ENCODE data around the gene HLA-DPB1.
"Not testable (repeated sequence)": the region's sequence is repeated elsewhere in the genome, so short reads cannot be mapped to it uniquely, and the experiment has no call there.

Gene HLA-DPB1

DNA sequence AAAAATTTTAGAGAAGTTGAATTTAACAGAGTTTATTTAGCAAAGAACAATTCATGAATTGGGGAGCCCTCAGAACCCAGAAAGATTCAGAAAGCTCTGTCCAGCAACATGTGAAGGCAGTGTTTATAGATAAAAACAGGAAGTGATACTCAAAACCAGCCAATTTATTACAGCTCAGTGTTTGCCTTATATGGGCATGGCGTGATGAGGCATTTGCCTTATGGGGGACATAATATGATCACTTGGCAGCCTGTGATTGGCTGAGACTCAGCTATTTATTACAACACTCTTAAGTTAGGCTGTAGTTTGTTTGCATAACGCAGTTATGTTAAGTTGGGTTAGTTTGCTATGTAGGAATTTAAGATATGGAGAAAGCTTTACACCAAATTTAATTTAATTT lies 13.8 kb upstream of the HLA-DPB1 start:
- DNase-seq (ENCODE audit: low spot score in 2 of 2) (peak in 1 of 2 donors; percentile 34), ATAC-seq (ENCODE audit: low read depth) (peak; percentile 76)
- Mint-ChIP-seq H3K4me3 (peak overlapping the region; percentile 43), H3K36me3 (peaks cover 36% of the 10 kb centered on the region), H3K4me1 (peaks cover 31% of the 10 kb centered on the region), H3K27me3 (no peaks in the 10 kb centered on the region), H3K9me3 (peaks cover 8% of the 10 kb centered on the region), H3K27ac (peak overlapping the region; percentile 96)

DNA sequence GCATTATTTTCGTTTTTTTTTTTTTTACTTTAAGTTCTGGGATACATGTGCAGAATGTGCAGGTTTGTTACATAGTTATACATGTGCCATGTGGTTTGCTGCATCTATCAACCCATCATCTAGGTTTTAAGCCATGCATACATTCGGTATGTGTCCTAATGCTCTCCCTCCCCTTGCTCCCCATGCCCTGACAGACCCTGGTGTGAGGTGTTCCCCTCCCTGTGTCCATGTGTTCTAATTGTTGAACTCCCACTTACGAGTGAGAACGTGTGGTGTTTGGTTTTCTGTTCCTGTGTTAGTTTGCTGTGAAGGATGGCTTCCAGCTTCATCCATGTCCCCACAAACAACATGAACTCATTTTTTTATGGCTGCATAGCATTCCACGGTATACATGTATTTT lies 12.4 kb upstream of the HLA-DPB1 start:
- peak overlapping the region; percentile 32 for H3K27ac Mint-ChIP-seq
- H3K9me3 Mint-ChIP-seq, result peaks cover 12% of the 10 kb centered on the region
- not testable (repeated sequence) for H3K4me3 Mint-ChIP-seq; DNase-seq (ENCODE audit: low spot score in 2 of 2); ATAC-seq (ENCODE audit: low read depth); H3K27me3 Mint-ChIP-seq
- peaks cover 51% of the 10 kb centered on the region for H3K36me3 Mint-ChIP-seq
- peaks cover 26% of the 10 kb centered on the region for H3K4me1 Mint-ChIP-seq

DNA sequence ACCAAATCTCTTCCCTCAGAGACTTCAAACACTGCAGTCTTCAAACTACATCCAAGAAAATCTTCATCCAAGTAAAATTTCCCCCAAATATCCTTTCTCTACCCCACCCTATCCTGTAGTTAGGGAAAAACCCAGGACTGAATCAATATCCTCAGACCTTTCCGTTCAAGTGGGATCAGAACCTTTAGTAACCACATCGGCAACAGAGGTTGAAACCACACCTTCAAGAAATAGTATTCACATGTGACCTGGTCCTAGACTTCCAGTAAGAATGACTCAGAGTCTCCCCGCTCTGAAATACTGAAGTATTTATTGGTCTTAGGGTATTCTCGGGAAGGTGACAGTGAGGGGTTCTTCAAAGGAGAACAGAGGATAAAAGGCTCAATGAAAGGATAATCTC lies 11.1 kb upstream of the HLA-DPB1 start:
- peaks cover 34% of the 10 kb centered on the region for H3K4me1 Mint-ChIP-seq
- H3K27me3 Mint-ChIP-seq, result no peaks in the 10 kb centered on the region
- peaks cover 11% of the 10 kb centered on the region for H3K9me3 Mint-ChIP-seq
- peak overlapping the region; percentile 32 for H3K27ac Mint-ChIP-seq
- DNase-seq (ENCODE audit: low spot score in 2 of 2) (no peak), ATAC-seq (ENCODE audit: low read depth) (no peak)
- H3K36me3 Mint-ChIP-seq, result peaks cover 62% of the 10 kb centered on the region
- H3K4me3 Mint-ChIP-seq, result no peak overlapping the region

DNA sequence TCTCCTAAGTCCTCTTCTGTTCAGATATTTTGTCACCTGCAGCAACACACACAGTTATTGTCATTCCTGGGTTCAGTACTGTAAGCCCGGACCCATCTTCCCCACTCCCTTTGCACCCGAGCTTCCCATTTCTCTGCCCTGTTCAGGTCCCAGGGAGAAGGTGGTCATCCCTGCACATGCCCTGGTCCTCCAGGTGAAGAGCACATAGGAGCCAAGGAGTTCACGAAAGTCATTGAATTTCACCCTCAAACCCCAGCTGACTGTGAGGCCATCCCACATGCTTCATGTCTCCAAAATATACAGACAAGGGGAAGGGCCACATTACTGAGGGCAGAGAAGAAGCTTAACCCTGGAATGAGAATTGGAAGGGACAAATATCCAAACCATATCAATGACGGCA lies 10.5 kb upstream of the HLA-DPB1 start:
- H3K4me1 Mint-ChIP-seq, result peaks cover 40% of the 10 kb centered on the region
- H3K4me3 Mint-ChIP-seq, result no peak overlapping the region
- H3K36me3 Mint-ChIP-seq, result peaks cover 68% of the 10 kb centered on the region
- peaks cover 11% of the 10 kb centered on the region for H3K9me3 Mint-ChIP-seq
- peak overlapping the region; percentile 32 for H3K27ac Mint-ChIP-seq
- ATAC-seq (ENCODE audit: low read depth) (no peak), DNase-seq (ENCODE audit: low spot score in 2 of 2) (no peak)
- no peaks in the 10 kb centered on the region for H3K27me3 Mint-ChIP-seq

DNA sequence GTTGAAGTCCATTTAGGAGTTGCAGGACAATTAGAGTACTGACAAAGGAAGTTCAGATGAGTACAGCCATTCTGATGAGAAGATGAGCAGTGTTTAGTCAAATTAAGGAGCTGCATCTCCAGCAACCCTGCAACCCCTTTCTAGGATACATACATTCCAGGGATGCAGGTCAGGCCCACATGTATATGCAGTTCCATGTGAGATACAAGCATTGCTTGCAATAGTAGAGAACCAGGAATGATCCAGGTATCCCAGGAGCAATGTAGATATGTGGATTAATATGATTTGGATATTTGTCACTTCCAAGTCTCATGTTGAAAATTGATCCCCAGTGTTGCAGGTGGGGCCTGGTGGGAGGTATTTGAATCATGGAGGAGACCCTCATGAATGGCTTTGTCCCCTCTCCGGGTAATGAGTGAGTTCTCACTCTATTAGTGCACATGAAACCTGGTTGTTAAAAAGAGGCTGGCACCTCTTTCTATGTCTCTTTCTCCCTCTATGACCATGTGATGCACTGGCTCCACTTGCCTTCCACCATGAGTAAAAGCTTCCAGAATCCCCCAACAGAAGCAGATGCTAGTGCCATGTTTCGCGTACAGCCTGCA lies 8.8 kb upstream of the HLA-DPB1 start:
- Mint-ChIP-seq H3K27ac (peak overlapping the region; percentile 12), H3K9me3 (peaks cover 10% of the 10 kb centered on the region), H3K4me1 (peaks cover 47% of the 10 kb centered on the region), H3K36me3 (peaks cover 76% of the 10 kb centered on the region), H3K4me3 (no peak overlapping the region), H3K27me3 (no peaks in the 10 kb centered on the region)
- ATAC-seq (ENCODE audit: low read depth) (no peak), DNase-seq (ENCODE audit: low spot score in 2 of 2) (no peak)

DNA sequence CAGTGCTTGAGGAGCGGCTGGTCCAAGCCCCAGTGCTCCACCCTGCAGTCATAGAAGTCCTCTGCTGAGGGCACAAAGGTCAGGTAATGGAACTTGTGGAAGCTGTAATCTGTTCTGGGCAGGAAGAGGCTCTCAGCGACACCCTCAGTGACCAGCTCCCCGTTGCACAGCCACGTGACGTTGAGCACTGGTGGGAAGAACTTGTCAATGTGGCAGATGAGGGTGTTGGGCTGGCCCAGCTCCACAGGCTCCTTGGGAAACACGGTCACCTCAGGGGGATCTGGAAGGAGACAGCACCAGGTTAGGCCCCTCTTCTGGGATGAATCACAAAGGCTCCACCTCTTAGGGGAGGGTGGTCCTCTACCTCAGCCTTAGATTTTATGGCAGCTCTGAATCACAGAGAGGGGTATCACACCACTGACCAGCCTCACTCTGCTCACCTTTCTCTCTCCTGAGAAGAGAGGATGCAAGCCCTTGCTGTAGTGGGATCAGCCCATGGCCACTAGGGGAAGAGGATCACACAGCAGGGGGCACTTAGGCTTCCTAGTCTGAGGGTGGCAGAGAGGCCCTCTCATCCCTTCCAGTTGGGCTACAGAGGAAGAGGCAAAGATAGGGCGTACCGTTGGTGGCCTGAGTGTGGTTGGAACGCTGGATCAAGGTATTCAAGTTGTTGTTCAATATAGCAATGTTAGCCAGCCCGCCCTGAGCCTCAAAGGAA lies 6.6 kb upstream of the HLA-DPB1 start:
- Mint-ChIP-seq H3K4me1 (peaks cover 51% of the 10 kb centered on the region), H3K4me3 (peak overlapping the region; percentile 99), H3K27ac (peak overlapping the region; percentile 81)

DNA sequence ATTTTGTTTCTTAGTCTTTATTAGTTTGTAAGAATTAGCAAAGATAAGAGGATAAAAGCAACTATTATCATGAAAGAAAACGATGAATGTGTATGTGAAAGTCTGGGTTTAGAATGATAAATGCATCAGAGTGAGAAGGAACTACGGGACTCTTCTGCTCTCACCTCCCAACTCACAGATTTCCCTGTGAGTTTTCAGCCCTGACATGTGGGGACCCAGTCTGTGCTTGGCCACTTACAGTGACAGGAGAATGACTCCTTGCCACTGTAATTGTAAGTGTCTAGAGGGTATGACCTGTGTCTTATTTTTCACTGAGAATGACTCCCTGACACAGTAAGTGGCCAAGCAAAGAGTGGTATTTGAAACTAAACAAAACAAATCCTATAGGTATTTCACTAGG lies 4.9 kb upstream of the HLA-DPB1 start:
- ATAC-seq (ENCODE audit: low read depth) (no peak), DNase-seq (ENCODE audit: low spot score in 2 of 2) (no peak)
- Mint-ChIP-seq H3K4me3 (peak overlapping the region; percentile 99), H3K27me3 (no peaks in the 10 kb centered on the region), H3K27ac (peak overlapping the region; percentile 99), H3K9me3 (peaks cover 5% of the 10 kb centered on the region), H3K4me1 (peaks cover 47% of the 10 kb centered on the region), H3K36me3 (peaks cover 61% of the 10 kb centered on the region)

More for the DNA sequence above, 6.6 kb upstream of the HLA-DPB1 start:
- Mint-ChIP-seq H3K27me3 (no peaks in the 10 kb centered on the region), H3K36me3 (peaks cover 76% of the 10 kb centered on the region), H3K9me3 (peaks cover 5% of the 10 kb centered on the region)
- DNase-seq (ENCODE audit: low spot score in 2 of 2) (no peak), ATAC-seq (ENCODE audit: low read depth) (no peak)

DNA sequence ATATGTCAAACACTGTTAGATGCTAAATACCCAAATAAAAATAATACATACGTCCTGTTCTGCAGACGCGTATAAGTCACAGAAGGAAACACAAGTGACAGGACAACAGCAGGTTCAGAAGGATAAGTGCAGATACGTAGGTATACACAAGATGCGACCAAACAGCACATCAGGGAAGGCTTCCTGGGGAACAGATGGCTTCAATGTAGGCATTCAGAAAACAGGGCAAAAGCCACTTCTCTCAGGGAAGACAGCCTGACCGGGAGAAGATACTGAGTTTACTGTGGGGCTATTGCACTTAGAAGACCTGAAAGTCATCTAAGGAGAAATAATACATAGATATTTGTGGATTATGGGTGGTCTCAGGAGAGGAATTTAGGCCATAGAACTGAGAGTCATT lies 4.2 kb upstream of the HLA-DPB1 start:
- ATAC-seq (ENCODE audit: low read depth) (no peak), DNase-seq (ENCODE audit: low spot score in 2 of 2) (no peak)
- Mint-ChIP-seq H3K4me1 (peaks cover 44% of the 10 kb centered on the region), H3K36me3 (peaks cover 59% of the 10 kb centered on the region), H3K27me3 (no peaks in the 10 kb centered on the region), H3K4me3 (peak overlapping the region; percentile 99), H3K9me3 (peaks cover 5% of the 10 kb centered on the region), H3K27ac (peak overlapping the region; percentile 99)

DNA sequence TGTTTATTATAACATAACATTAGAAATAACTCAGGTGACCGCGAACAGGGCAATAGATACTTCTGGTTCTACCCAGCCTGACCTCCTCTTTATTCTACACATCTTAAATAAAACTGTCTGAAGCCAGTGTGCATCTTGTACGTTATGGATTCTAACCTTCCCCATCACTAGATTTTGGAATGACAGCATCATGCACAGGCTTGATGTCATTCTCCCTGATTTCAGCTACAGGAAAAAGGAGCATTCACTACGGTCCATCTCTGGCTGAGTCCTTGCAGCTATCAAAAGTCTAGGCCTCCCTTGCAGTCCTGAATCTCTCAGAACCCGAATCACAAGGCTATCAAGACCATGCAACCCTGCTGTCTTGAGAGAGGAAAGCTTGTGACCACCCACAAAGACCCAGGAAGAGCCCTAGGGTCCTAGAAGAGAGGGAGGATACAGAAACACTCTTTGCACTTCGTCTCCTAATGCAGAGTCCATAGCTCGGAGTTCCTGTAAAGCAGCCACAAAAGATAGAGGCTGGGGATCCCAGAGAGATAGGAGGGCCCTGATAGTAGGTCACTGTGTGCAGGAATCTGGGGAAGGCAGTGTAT lies 3.2 kb upstream of the HLA-DPB1 start:
- Mint-ChIP-seq H3K36me3 (peaks cover 54% of the 10 kb centered on the region), H3K4me3 (peak overlapping the region; percentile 99), H3K27me3 (no peaks in the 10 kb centered on the region), H3K27ac (peak overlapping the region; percentile 99), H3K9me3 (peaks cover under 1% of the 10 kb centered on the region), H3K4me1 (peaks cover 43% of the 10 kb centered on the region)
- ATAC-seq (ENCODE audit: low read depth) (no peak), DNase-seq (ENCODE audit: low spot score in 2 of 2) (no peak)

DNA sequence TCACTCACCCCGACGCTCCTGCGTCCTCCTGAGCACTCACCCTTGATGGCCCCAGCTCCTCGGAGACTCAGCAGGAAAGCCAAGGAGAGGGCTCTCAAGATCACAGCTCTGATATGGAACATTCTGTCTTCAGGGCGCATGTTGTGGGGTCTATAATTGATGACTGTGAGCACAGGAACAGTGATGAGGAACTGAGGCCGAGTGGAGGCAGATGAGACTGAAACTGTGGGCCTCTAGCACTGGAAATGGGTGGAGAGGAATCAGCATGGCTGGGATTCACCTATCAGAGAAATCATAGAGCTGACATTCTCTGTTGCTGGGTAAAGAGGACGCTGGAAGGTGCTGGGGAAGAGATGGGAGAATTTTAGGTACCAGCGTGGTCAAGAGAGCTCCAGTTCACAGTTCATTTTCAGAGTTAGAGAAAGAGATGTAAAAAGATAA lies 2.3 kb upstream of the HLA-DPB1 start, which contains the start of gene HLA-DPA1:
TSS of gene HLA-DPA1 (minus strand) at position 219 of the 441 bp plus-strand sequence.
- Mint-ChIP-seq H3K4me3 (peak within 1 kb of the TSS; percentile 99), H3K9me3 (no peaks in the 10 kb centered on the region), H3K4me1 (peaks cover 45% of the 10 kb centered on the region), H3K36me3 (peaks cover 51% of the 10 kb centered on the region), H3K27me3 (no peaks in the 10 kb centered on the region), H3K27ac (peak within 1 kb of the TSS; percentile 99)
- ATAC-seq (ENCODE audit: low read depth) (peak; percentile 68), DNase-seq (ENCODE audit: low spot score in 2 of 2) (peak; percentile 69 to 84)

DNA sequence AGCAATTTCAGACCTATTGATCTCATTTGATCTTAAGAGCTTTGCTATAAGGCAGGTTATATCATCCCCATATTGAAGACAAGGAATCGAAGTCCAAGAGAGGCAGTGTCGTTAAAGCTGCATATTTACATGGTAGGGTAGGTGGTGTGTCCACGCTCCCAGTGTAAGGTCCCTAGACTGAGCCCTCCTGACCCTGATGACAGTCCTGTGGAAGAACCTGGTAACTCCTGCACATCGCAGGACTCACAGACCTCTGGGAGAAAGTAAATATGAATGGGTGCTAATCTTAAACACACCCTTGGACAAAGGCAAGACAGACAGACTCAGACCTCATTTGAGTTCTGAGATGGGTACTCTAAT lies 602 bp upstream of the HLA-DPB1 start:
- H3K9me3 Mint-ChIP-seq, result no peaks in the 10 kb centered on the region
- peaks cover 48% of the 10 kb centered on the region for H3K36me3 Mint-ChIP-seq
- no peaks in the 10 kb centered on the region for H3K27me3 Mint-ChIP-seq
- ATAC-seq (ENCODE audit: low read depth) (peak; percentile 1), DNase-seq (ENCODE audit: low spot score in 2 of 2) (no peak)
- H3K4me1 Mint-ChIP-seq, result peaks cover 46% of the 10 kb centered on the region
- peak overlapping the region; percentile 91 for H3K4me3 Mint-ChIP-seq
- peak overlapping the region; percentile 99 for H3K27ac Mint-ChIP-seq

DNA sequence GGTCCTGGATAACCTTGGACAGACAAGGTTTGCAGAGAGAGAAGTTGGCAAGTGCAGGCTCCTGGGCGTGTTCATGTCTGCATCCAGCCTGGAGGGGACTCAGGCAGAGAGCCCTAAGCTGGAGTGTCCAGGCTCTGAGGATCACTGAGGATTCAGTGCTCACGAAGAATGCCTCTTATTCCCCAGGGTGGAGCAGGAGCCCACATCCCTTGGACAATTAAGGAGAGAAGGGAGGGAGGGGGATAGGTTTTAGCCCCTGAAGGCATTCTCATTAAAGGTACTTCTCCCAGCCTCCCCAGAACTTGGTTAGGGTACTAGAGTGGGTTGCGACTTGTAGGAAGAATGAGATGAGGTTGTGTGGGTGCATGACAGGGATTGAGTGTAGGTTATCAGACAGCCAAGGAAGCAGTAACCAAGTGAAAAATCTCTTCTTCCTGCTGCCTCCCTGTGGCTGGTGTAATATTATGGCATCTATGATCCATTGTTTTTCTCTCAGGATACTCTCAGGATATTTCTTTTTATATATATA lies 680 bp downstream of the HLA-DPB1 start:
- DNase-seq (ENCODE audit: low spot score in 2 of 2) (peak in 1 of 2 donors; percentile 17), ATAC-seq (ENCODE audit: low read depth) (no peak)
- peaks cover 56% of the 10 kb centered on the region for H3K36me3 Mint-ChIP-seq
- H3K27me3 Mint-ChIP-seq, result no peaks in the 10 kb centered on the region
- H3K4me1 Mint-ChIP-seq, result peaks cover 54% of the 10 kb centered on the region
- no peaks in the 10 kb centered on the region for H3K9me3 Mint-ChIP-seq
- peak overlapping the region; percentile 91 for H3K4me3 Mint-ChIP-seq
- peak overlapping the region; percentile 99 for H3K27ac Mint-ChIP-seq

DNA sequence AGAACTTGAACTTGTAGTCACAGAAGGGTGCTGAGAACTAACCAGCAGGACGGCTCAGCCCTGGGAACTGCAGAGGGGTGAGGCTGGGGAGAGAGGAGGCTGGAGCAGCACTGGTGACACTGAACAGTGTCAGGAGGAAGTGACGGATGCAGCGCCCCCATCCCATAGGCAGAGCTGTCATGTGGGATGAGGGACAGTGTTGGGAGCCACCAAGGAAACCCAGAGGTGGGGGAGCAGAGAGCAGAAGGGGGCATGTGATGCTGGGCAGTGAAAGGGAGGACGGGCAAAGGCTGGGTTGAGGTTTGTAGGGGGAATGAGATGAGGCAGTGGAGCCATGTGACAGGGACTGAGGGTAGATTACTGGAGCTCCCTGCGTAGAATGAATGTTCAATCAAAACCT lies 2.1 kb downstream of the HLA-DPB1 start:
- H3K4me3 Mint-ChIP-seq, result peak overlapping the region; percentile 91
- H3K4me1 Mint-ChIP-seq, result peaks cover 62% of the 10 kb centered on the region
- ATAC-seq (ENCODE audit: low read depth) (no peak), DNase-seq (ENCODE audit: low spot score in 2 of 2) (peak in 1 of 2 donors; percentile 20)
- H3K27ac Mint-ChIP-seq, result peak overlapping the region; percentile 99
- no peaks in the 10 kb centered on the region for H3K9me3 Mint-ChIP-seq
- no peaks in the 10 kb centered on the region for H3K27me3 Mint-ChIP-seq
- peaks cover 55% of the 10 kb centered on the region for H3K36me3 Mint-ChIP-seq

DNA sequence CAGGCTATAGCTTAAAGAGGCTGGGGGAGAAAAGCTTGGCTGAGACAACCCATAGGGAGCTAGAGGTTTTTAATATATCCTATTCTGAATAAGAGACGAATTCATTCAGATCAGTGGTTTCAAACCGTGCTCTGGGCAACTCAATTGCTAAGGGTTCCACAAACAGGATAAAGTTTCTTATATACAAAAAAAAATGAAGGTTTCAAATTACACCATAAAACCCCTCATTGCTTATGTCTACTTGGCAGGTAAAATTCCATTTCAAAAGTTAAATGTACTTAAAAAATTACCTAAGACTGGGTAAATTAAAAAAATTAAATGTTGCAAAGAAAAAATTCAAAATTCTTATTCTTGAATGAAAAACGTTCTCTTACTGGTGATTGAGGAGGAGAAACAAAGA lies 2.7 kb downstream of the HLA-DPB1 start:
- H3K4me1 Mint-ChIP-seq, result peaks cover 62% of the 10 kb centered on the region
- ATAC-seq (ENCODE audit: low read depth) (no peak), DNase-seq (ENCODE audit: low spot score in 2 of 2) (no peak)
- no peaks in the 10 kb centered on the region for H3K27me3 Mint-ChIP-seq
- peak overlapping the region; percentile 91 for H3K4me3 Mint-ChIP-seq
- H3K9me3 Mint-ChIP-seq, result no peaks in the 10 kb centered on the region
- peaks cover 57% of the 10 kb centered on the region for H3K36me3 Mint-ChIP-seq
- H3K27ac Mint-ChIP-seq, result peak overlapping the region; percentile 99
